ENCODE results near the gene KRTAP9-4. TPM values are rescaled to one million over a fixed set of nuclear protein-coding genes. Genes with fewer than 3 reads are reported as not detected.

KRTAP9-4 gene
- total RNA-seq, 4 donors from 2014 or later: not detected

- no peaks in the 10 kb centered on the region for H3K4me1 ChIP-seq
- H3K27ac ChIP-seq: no peak overlapping the region
- H3K9me3 ChIP-seq: no peaks in the 10 kb centered on the region
- no peaks in the 10 kb centered on the region for H3K36me3 ChIP-seq
- TF ChIP-seq POLR2AphosphoS5 (IDR thresholded peaks at IDR 0.05) (no peak), EP300 (IDR thresholded peaks at IDR 0.05) (no peak), CTCF (IDR thresholded peaks at IDR 0.05) (no peak), POLR2A (IDR thresholded peaks at IDR 0.05) (no peak)
- H3K4me3 ChIP-seq: no peak overlapping the region
- ATAC-seq: no peak
- peaks cover 21% of the 10 kb centered on the region for H3K27me3 ChIP-seq
- 73 to 100% methylated on average over 1 to 3 of the region's 3 CpGs for WGBS, 2 donors (ENCODE audit: low coverage in 1 of 2)
Measured at GRCh38 chr17:41278176-41278955, 28.9 kb downstream of the KRTAP9-4 start.

- WGBS, 2 donors (ENCODE audit: low coverage in 1 of 2): 0 to 13% methylated on average over 2 to 3 of the region's 3 CpGs
- H3K27me3 ChIP-seq: peaks cover 20% of the 10 kb centered on the region
- H3K4me1 ChIP-seq: no peaks in the 10 kb centered on the region
- H3K4me3 ChIP-seq: no peak overlapping the region
- no peak overlapping the region for H3K27ac ChIP-seq
- TF ChIP-seq CTCF (IDR thresholded peaks at IDR 0.05) (no peak), EP300 (IDR thresholded peaks at IDR 0.05) (no peak), POLR2A (IDR thresholded peaks at IDR 0.05) (no peak), POLR2AphosphoS5 (IDR thresholded peaks at IDR 0.05) (no peak)
- H3K36me3 ChIP-seq: no peaks in the 10 kb centered on the region
- ATAC-seq: no peak
- H3K9me3 ChIP-seq: no peaks in the 10 kb centered on the region
Measured at GRCh38 chr17:41284043-41284442, 34.6 kb downstream of the KRTAP9-4 start.

GRCh38 chr17:41284546-41284945 is 35.1 kb downstream of the KRTAP9-4 start:
- Histone ChIP-seq H3K9me3 (no peaks in the 10 kb centered on the region), H3K27me3 (peaks cover 20% of the 10 kb centered on the region), H3K4me3 (no peak overlapping the region), H3K4me1 (no peaks in the 10 kb centered on the region), H3K27ac (no peak overlapping the region), H3K36me3 (no peaks in the 10 kb centered on the region)
- no peak for ATAC-seq
- WGBS, 2 donors (ENCODE audit: low coverage in 1 of 2): 9 to 28% methylated on average over 2 of the region's 2 CpGs
- no peak for TF ChIP-seq CTCF (IDR thresholded peaks at IDR 0.05)
- no peak for TF ChIP-seq EP300 (IDR thresholded peaks at IDR 0.05)
- TF ChIP-seq POLR2AphosphoS5 (IDR thresholded peaks at IDR 0.05): no peak
- no peak for TF ChIP-seq POLR2A (IDR thresholded peaks at IDR 0.05)

GRCh38 chr17:41287050-41287449 is 37.6 kb downstream of the KRTAP9-4 start:
- H3K4me1 ChIP-seq: no peaks in the 10 kb centered on the region
- no peaks in the 10 kb centered on the region for H3K36me3 ChIP-seq
- H3K27ac ChIP-seq: no peak overlapping the region
- TF ChIP-seq POLR2AphosphoS5 (IDR thresholded peaks at IDR 0.05): no peak
- no peak for TF ChIP-seq POLR2A (IDR thresholded peaks at IDR 0.05)
- TF ChIP-seq EP300 (IDR thresholded peaks at IDR 0.05): no peak
- TF ChIP-seq CTCF (IDR thresholded peaks at IDR 0.05): no peak
- no peak for ATAC-seq
- H3K9me3 ChIP-seq: no peaks in the 10 kb centered on the region
- WGBS, 2 donors (ENCODE audit: low coverage in 1 of 2): 79 to 87% methylated on average over 3 of the region's 3 CpGs
- H3K27me3 ChIP-seq: peaks cover 16% of the 10 kb centered on the region
- H3K4me3 ChIP-seq: no peak overlapping the region

- TF ChIP-seq POLR2A (IDR thresholded peaks at IDR 0.05) (no peak), EP300 (IDR thresholded peaks at IDR 0.05) (no peak), CTCF (IDR thresholded peaks at IDR 0.05) (no peak), POLR2AphosphoS5 (IDR thresholded peaks at IDR 0.05) (no peak)
- peaks cover 24% of the 10 kb centered on the region for H3K27me3 ChIP-seq
- H3K36me3 ChIP-seq: no peaks in the 10 kb centered on the region
- no peaks in the 10 kb centered on the region for H3K9me3 ChIP-seq
- WGBS, 2 donors (ENCODE audit: low coverage in 1 of 2): 56 to 60% methylated on average over 1 of the region's 1 CpG
- ATAC-seq: no peak
- H3K4me1 ChIP-seq: no peaks in the 10 kb centered on the region
- no peak overlapping the region for H3K4me3 ChIP-seq
- no peak overlapping the region for H3K27ac ChIP-seq
Measured at GRCh38 chr17:41294016-41294415, 44.5 kb downstream of the KRTAP9-4 start.

Measured in gastroesophageal sphincter (tissue), 4 donors.